ENCODE results near the gene PSMD2.
"Not testable (repeated sequence)": the region's sequence is repeated elsewhere in the genome, so short reads cannot be mapped to it uniquely, and the experiment has no call there.

Gene PSMD2

DNA sequence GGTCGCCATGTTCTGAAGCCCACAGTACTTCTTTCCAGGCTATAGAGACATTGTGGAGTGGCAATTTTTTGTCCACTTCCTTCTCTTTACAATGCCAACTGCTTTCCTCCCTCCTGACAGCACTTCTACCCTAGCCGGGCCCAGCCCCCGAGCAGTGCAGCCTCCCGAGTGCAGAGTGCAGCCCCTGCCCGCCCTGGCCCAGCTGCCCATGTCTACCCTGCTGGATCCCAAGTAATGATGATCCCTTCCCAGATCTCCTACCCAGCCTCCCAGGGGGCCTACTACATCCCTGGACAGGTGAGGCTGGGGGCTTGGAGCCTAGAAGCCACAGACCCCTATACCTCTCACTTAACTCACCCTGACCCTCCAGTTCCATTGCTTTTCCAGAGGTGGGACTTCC lies 18.2 kb downstream of the PSMD2 start:
- DNase-seq: no peak

DNA sequence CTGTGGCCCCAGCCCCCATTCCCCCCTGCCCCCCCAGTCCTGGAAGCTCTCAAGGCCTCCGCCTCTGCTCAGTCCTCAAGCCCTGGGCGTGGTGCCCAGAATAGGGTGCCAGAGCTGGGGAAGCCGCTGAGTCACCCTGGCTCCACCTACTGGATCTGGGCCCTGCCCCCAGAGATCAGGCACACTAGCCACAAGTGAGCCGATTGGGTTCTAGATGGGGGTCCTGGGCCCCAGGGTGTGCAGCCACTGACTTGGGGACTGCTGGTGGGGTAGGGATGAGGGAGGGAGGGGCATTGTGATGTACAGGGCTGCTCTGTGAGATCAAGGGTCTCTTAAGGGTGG lies 21.0 kb downstream of the PSMD2 start:
- peak; percentile 90 to 93 for DNase-seq

DNA sequence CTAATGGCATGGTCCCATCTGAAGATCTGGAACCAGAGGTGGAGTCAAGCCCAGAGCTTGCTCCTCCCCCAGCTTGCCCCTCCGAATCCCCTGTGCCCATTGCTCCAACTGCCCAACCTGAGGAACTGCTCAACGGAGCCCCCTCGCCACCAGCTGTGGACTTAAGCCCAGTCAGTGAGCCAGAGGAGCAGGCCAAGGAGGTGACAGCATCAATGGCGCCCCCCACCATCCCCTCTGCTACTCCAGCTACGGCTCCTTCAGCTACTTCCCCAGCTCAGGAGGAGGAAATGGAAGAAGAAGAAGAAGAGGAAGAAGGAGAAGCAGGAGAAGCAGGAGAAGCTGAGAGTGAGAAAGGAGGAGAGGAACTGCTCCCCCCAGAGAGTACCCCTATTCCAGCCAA lies 22.6 kb downstream of the PSMD2 start:
- no peak for DNase-seq

DNA sequence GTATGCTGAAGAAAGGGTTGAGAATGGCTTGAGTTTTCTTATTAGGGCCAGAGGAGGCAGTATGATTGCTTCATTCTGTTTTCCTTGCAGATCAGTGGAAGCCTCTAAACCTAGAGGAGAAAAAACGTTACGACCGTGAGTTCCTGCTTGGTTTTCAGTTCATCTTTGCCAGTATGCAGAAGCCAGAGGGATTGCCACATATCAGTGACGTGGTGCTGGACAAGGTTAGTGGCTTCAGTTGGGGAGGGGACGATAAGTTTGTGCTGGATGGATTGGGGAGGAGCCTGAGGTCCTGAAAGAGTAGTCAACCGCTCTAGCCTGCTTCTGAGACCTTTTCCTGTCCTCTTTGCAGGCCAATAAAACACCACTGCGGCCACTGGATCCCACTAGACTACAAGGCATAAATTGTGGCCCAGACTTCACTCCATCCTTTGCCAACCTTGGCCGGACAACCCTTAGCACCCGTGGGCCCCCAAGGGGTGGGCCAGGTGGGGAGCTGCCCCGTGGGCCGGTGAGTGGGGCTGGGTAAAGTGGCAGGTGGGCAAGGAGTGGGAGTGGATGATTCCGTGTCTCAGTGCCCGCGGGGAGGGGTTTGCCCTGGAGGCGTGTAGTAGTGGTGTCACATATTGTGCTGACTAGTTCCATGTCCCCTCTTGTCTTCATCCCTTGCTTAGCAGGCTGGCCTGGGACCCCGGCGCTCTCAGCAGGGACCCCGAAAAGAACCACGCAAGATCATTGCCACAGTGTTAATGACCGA lies 23.9 kb downstream of the PSMD2 start:
- DNase-seq: no peak

DNA sequence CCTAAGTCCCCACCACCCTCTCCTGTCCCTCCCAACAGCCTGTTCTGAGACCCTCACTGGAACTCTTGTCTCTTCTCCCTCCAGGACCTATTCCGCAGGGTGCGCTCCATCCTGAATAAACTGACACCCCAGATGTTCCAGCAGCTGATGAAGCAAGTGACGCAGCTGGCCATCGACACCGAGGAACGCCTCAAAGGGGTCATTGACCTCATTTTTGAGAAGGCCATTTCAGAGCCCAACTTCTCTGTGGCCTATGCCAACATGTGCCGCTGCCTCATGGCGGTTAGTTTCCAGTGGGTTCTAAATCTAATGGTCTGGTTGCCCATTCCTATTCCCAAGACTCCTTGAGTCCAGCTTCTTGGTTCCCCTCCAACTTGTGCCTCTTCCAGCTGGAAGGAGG lies 24.7 kb downstream of the PSMD2 start:
- DNase-seq: no peak

- no peak for DNase-seq
Observed at GRCh38 chr3:184325269-184325668, 26.2 kb downstream of the PSMD2 start.

DNA sequence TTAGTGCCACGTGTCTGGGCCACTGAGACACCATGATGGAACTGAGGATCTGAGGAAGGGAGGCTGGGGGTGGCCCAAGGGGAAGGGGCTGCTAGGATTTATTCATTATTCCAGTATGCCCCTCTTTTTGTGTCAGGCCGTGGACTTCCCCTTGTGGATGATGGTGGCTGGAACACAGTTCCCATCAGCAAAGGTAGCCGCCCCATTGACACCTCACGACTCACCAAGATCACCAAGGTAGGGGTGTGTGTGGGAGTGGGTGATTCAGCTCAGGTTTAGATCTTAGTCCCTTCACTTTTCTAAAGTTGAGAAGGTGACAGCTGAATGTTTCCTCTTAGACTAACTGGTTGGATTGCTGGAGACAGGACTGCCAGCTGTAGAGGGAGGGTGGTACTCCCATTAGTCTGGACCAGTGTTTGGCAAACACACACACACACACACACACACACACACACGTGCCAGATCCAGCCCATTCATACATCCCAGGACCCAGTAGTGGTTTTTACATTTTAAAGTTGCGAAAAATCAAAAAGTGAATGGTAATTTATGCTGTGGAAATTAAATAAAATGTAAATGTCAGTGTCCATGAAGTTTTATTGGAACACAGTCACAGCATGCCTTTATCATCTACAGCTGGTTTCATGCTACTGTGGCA lies 26.8 kb downstream of the PSMD2 start:
- DNase-seq: no peak

DNA sequence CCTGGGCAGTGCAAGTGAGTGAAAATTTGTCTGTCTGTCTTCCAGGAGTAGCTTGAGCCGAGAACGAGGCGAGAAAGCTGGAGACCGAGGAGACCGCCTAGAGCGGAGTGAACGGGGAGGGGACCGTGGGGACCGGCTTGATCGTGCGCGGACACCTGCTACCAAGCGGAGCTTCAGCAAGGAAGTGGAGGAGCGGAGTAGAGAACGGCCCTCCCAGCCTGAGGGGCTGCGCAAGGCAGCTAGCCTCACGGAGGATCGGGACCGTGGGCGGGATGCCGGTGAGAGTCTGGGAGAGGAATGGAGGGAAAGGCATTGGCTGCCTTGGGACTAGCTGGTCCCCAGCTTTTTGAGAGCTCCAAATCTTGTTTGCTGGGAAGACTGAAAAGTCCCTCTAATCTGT lies 28.1 kb downstream of the PSMD2 start:
- no peak for DNase-seq

- DNase-seq: no peak
Observed at GRCh38 chr3:184328516-184328915, 29.5 kb downstream of the PSMD2 start.

- DNase-seq: no peak
Observed at GRCh38 chr3:184332370-184333090, 33.5 kb downstream of the PSMD2 start.

GRCh38 chr3:184333190-184333589 lies 34.1 kb downstream of the PSMD2 start:
- no peak for DNase-seq

DNA sequence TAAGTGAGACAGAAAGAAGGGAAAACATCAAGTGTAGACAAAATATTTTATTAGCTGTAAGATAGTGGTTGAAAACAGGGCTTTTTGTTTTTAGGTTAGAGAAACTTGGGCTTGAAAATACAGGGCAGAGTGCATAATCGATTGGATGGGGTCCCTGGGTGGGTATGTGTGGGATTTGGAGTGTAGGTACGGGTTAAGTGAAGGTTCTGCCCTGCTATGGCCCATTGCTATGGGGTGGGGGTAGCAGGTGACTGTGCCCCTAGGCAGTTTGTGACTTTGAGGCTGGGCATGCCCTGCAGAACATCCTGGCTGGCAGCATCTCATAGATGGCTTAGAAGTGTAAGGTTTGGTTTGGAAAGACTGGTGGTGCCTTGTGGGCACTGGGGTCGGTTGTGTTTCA lies 34.7 kb downstream of the PSMD2 start:
- DNase-seq: no peak

DNA sequence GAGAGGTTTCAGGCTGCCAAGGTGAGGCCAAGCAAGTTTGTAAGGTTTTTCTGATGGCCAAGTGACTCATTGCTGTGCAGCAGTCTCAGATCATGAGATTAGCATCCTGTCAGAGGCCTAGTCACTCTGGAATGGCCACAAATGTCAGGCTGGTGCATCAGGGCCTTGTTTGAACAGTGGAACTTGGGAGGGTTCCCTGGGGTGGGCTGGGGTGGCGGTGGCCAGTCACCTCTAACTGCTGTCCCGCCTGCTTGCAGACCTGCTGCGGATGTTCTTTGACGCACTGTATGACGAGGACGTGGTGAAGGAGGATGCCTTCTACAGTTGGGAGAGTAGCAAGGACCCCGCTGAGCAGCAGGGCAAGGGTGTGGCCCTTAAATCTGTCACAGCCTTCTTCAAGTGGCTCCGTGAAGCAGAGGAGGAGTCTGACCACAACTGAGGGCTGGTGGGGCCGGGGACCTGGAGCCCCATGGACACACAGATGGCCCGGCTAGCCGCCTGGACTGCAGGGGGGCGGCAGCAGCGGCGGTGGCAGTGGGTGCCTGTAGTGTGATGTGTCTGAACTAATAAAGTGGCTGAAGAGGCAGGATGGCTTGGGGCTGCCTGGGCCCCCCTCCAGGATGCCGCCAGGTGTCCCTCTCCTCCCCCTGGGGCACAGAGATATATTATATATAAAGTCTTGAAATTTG lies 35.6 kb downstream of the PSMD2 start:
- no peak for DNase-seq

DNA sequence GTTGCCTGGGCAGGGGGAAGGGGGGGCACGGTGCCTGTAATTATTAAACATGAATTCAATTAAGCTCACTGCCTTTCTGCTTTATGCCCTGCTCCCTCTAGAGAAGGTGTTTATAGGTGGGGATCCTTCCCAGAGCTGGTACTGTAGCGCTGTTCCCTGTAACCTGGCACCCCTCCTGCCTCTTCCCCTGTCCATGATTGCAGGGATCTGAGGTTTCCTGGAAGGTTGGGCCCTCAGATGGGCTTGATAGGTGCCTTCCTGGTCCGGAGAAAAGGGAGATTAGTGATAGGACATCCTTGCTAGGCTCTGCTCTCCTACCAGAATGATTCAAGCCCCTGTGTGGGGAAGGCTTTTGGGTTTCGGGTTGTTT lies 36.2 kb downstream of the PSMD2 start:
- DNase-seq: no peak

GRCh38 chr3:184335661-184336546 lies 36.9 kb downstream of the PSMD2 start:
- DNase-seq: peak; percentile 77 to 79

DNA sequence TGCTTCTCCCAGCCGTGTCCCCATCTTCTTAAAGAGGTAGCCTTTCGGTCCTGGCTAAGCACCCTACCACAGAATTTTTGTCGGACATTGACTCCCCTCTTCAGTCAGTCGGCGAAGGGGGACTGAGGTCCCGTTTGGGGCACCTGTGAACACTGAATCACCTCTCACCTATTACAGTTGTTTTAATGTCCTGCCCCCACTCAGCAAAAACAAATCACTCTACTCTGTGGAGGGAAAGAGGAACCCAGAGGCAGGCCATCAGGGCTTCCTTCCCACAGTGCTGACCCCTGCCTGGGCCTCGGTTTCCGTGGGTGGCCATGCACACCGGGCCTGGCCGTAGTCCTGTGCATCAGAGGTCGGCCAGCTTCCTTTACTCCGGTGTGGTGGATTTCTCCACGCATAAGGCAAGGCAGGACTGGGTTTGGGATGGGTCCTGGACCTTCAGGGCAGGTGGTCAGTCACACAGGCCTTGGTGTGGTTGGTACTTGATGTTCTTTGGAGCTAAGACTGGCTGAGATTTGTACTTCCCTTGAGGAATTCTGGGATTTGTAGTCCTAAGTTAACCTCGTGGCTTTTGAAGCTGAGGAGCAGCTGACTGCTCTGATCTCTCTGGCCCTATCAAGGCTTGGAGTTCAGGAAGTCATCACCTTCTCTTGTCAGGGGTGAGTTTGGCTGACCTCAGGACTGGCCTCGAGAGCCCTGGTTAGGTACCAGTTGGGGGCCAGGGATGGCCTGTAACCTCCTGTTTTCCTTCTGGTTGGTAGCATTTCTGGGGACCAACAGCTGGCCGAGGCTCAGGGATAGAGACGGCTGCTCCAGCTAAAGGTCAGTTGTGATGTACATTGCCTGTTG lies 37.7 kb downstream of the PSMD2 start:
- DNase-seq: peak; percentile 59 to 63

- peak; percentile 53 to 81 for DNase-seq
Observed at GRCh38 chr3:184337399-184337714, 38.3 kb downstream of the PSMD2 start, which contains the start of gene FAM131A. Gene FAM131A (plus strand): TSS chr3:184337600. CDS start chr3:184337631, 31 bp downstream.

- DNase-seq: no peak
Observed at GRCh38 chr3:184337981-184338380, 38.9 kb downstream of the PSMD2 start.

GRCh38 chr3:184338511-184338945 lies 39.5 kb downstream of the PSMD2 start:
- peak; percentile 69 to 75 for DNase-seq

- no peak for DNase-seq
Observed at GRCh38 chr3:184339001-184339400, 40.0 kb downstream of the PSMD2 start.

- not testable (repeated sequence) for DNase-seq
Observed at GRCh38 chr3:184339451-184340135, 40.6 kb downstream of the PSMD2 start.

All from hippocampal formation (tissue), 2 donors.